Measurements from ENCODE around the gene KDM6B.

DNA sequence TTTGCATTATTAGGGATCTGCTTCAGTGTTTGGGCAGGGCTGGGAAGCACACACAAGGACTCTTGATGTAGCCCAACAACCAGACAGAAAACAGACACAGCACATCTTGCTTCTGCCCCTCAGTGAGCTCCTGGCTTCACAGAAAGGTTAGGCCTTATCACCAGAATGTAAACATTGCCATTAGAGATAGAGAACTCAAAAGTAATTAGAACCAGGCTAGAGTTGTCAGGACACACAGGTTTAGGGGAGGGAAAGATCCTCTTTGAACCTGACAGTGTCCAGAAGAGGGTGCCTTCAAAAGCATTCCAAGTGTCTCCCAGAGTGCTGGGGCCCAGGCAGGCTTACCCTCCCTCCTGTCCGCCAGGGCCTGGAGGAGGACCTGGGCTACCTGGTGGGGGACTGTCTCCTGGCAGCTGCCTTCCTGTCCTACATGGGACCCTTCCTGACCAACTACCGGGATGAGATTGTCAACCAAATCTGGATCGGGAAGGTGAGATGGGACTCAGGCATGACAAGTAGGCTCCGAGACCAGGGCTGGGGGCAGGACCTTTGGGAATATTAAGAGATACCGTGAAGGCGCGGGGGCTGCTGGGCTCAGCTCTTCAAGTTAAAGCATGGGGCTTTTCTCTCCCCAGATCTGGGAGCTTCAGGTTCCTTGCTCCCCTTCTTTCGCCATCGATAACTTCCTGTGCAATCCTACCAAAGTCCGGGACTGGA, 16.9 kb upstream of the KDM6B start:
- TF ChIP-seq POLR2AphosphoS5 (IDR thresholded peaks at IDR 0.05): no peak
- TF ChIP-seq, protein P1, sequence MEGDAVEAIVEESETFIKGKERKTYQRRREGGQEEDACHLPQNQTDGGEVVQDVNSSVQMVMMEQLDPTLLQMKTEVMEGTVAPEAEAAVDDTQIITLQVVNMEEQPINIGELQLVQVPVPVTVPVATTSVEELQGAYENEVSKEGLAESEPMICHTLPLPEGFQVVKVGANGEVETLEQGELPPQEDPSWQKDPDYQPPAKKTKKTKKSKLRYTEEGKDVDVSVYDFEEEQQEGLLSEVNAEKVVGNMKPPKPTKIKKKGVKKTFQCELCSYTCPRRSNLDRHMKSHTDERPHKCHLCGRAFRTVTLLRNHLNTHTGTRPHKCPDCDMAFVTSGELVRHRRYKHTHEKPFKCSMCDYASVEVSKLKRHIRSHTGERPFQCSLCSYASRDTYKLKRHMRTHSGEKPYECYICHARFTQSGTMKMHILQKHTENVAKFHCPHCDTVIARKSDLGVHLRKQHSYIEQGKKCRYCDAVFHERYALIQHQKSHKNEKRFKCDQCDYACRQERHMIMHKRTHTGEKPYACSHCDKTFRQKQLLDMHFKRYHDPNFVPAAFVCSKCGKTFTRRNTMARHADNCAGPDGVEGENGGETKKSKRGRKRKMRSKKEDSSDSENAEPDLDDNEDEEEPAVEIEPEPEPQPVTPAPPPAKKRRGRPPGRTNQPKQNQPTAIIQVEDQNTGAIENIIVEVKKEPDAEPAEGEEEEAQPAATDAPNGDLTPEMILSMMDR (IDR thresholded peaks at IDR 0.05; ENCODE audit: poor library complexity, severe bottlenecking): no peak
- no peak for TF ChIP-seq TAF1 (IDR thresholded peaks at IDR 0.05; ENCODE audit: low read depth)
- no peak for TF ChIP-seq EZH2 (IDR thresholded peaks at IDR 0.05; ENCODE audit: borderline replicate concordance, insufficient read depth, low read length, poor library complexity, severe bottlenecking)
- TF ChIP-seq, protein P2, sequence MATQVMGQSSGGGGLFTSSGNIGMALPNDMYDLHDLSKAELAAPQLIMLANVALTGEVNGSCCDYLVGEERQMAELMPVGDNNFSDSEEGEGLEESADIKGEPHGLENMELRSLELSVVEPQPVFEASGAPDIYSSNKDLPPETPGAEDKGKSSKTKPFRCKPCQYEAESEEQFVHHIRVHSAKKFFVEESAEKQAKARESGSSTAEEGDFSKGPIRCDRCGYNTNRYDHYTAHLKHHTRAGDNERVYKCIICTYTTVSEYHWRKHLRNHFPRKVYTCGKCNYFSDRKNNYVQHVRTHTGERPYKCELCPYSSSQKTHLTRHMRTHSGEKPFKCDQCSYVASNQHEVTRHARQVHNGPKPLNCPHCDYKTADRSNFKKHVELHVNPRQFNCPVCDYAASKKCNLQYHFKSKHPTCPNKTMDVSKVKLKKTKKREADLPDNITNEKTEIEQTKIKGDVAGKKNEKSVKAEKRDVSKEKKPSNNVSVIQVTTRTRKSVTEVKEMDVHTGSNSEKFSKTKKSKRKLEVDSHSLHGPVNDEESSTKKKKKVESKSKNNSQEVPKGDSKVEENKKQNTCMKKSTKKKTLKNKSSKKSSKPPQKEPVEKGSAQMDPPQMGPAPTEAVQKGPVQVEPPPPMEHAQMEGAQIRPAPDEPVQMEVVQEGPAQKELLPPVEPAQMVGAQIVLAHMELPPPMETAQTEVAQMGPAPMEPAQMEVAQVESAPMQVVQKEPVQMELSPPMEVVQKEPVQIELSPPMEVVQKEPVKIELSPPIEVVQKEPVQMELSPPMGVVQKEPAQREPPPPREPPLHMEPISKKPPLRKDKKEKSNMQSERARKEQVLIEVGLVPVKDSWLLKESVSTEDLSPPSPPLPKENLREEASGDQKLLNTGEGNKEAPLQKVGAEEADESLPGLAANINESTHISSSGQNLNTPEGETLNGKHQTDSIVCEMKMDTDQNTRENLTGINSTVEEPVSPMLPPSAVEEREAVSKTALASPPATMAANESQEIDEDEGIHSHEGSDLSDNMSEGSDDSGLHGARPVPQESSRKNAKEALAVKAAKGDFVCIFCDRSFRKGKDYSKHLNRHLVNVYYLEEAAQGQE (IDR thresholded peaks at IDR 0.05; ENCODE audit: borderline replicate concordance): no peak
- TF ChIP-seq RAD21 (conservative IDR thresholded peaks at IDR 0.05): no peak
- TF ChIP-seq SMC3 (conservative IDR thresholded peaks at IDR 0.05; ENCODE audit: poor library complexity): no peak

Measured in neural cell (in vitro differentiated cells).